AG04449 (cell line): ENCODE data around the gene FDX1.
A peak's percentile ranks its signal among the peaks of the same experiment; 100 is the strongest.

Experiments
- CTCF ChIA-PET: fragments of 350-600 bp; formaldehyde crosslinking; extraction: SDS; loops from one replicate; lab custom pipeline; 2021; ENCODE audit warnings: antibody characterized with exemption; lab: Yijun Ruan, JAX
- POLR2A ChIA-PET: fragments of 400-600, 350-600 bp; formaldehyde crosslinking; extraction: SDS; loops from one replicate; lab custom pipeline; 2020; ENCODE audit warnings: antibody characterized with exemption, inconsistent platforms; lab: Yijun Ruan, JAX
- DNase-seq: peaks from one replicate; pipeline ENCODE4 v3.0.0-alpha.2; 2010; ENCODE audit warnings: low read depth, low spot score
- H3K4me3 ChIP-seq: 2 replicates; pipeline ENCODE4 v1.5.1; 2011; ENCODE audit warnings: low read depth, mild to moderate bottlenecking, control low read depth, low read length
- CTCF ChIP-seq: IDR thresholded peaks from one replicate; pipeline ENCODE4 v1.5.1; 2011; ENCODE audit warnings: mild to moderate bottlenecking, moderate library complexity, low read length, control low read depth, inconsistent platforms; ENCODE audit not compliant: insufficient read depth; ENCODE audit errors: missing control alignments

Gene FDX1

DNA sequence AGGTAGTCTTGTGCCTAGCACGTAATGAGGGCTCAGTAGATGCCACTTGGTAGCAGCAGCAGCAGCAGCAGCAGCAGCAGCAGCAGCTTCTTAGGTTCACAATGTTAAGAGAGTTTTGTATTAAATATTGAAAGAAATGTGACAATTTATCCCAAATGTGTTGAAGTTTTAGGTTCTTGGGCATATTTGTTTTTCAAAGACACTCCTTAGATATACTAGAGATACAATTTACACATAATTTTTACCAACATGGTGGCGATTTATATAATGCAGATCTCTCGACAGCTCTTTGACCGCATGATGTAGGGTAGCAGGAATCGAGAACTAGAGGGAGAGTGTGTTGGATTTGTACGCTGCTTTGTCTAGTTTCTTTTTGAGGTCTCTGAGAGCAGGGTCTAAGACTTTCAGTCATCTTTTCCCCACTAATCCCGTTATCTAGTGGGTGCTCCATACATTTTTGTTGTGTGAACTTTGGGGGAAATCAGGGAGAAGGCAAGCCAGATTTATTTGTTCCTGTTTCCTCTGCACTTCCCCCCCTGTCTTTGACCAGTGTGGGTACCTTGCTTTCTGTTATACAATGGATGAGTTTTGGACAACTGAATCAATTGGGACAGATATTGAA, 1.4 kb downstream of the FDX1 start:
- TF ChIP-seq CTCF: no peak
- ChIA-PET POLR2A (interaction anchor here (0.5 kb wide), 1 partner anchor 360 kb away, joined by 4 read pairs; no protein-coding TSS in a partner anchor), CTCF (interaction anchor here (1.1 to 13.2 kb wide), 7 partner anchors 7 to 485 kb away, joined by 3 to 205 read pairs (median 4); no protein-coding TSS in a partner anchor)
- H3K4me3 ChIP-seq: peak overlapping the region; percentile 89
- DNase-seq: no peak

- DNase-seq: no peak
- CTCF ChIA-PET: interaction anchor here (2.0 to 13.2 kb wide), 4 partner anchors 8 to 232 kb away, joined by 4 to 205 read pairs (median 11); no protein-coding TSS in a partner anchor
- no peak for TF ChIP-seq CTCF
- POLR2A ChIA-PET: no interaction called here
- peak overlapping the region; percentile 89 for H3K4me3 ChIP-seq
Observed at GRCh38 chr11:110431674-110432073, 1.9 kb downstream of the FDX1 start.

DNA sequence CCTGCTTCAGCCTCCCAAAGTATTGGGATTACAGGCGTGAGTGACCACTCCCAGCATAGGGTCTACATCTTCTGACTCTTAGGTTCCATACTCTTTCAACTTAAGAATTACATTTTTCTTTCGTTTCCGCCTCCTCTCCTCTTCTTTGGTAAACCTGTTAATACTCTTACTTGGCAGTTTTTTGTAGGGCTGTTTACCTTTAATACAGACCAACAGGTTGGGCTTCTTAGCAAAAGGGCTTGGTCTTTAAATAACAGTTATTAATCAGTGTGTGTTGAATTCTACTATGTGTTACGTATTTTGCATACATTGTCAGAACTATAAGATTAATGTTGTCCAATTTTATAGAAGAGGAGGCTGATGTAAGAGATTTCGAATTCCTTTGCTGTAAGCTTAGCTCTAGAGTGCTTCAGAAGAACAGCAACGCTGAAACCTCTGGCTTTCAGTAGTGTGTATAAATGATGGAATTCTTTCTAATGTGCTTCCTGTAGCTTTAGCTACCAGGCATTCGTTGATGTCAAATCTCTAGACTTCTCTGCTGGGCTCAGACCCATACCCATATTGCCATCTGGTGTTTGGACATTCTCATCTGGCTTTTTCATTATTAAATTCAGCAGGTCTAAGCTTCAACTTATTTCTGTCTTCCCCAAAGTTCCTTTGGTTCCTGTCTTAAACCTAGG, 3.1 kb downstream of the FDX1 start:
- TF ChIP-seq CTCF: no peak
- POLR2A ChIA-PET: no interaction called here
- CTCF ChIA-PET: interaction anchor here (0.7 to 13.2 kb wide), 18 partner anchors 11 to 492 kb away, joined by 3 to 205 read pairs (median 4); no protein-coding TSS in a partner anchor
- no peak for DNase-seq
- no peak overlapping the region for H3K4me3 ChIP-seq

- ChIA-PET CTCF (interaction anchor here (0.6 to 13.2 kb wide), 23 partner anchors 10 to 864 kb away, joined by 3 to 205 read pairs (median 4); partner anchors contain the start of gene POU2AF3), POLR2A (interaction anchor here (0.5 kb wide), 1 partner anchor 139 kb away, joined by 4 read pairs; no protein-coding TSS in a partner anchor)
- no peak for DNase-seq
- no peak for TF ChIP-seq CTCF
- no peak overlapping the region for H3K4me3 ChIP-seq
Observed at GRCh38 chr11:110433393-110434333, 3.9 kb downstream of the FDX1 start.

DNA sequence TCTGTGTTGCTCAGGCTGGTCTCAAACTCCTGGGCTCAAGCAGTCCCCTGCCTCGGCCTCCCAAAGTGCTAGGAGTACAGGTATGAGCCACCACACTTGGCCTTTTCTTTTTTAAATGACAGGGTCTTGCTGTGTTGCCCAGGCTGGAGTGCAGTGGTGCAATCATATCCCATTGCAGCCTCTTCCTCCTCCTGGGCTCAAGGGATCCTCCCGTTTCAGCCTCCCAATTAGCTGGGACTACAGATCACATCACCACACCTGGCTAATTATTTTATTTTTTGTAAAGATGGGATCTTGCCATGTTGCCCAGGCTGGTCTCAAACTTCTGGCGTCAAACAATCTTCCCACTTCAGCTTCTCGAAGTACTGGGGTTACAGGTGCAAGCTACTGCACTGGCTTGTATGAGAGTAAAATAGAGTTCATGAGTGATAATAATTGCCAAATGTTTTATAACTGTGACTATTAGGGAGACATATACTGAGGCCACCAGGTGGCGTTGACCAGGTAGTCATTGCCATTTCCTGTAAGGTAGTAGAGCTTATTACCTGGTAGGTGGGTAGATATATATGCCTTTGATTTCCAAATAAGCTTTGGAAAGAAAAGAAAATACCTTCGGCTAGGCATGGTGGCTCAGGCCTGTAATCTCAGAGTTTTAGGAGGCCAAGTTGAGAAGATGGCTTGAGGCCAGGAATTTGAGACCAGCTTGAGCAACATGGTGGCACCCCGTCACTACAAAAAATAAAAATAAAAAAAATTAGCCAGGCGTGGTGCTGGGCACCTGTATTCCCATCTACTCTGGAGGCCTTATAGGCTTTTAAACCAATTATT, 5.4 kb downstream of the FDX1 start:
- no peak for DNase-seq
- no peak for TF ChIP-seq CTCF
- ChIA-PET POLR2A (interaction anchor here (0.5 to 0.6 kb wide), 2 partner anchors 20 to 185 kb away, joined by 3 read pairs; no protein-coding TSS in a partner anchor), CTCF (interaction anchor here (0.6 to 13.2 kb wide), 12 partner anchors 9 to 583 kb away, joined by 3 to 205 read pairs (median 5); no protein-coding TSS in a partner anchor)
- no peak overlapping the region for H3K4me3 ChIP-seq
